ENCODE results near the gene ULK4. TPM values are rescaled to one million over a fixed set of nuclear protein-coding genes. Genes with fewer than 3 reads are reported as not detected.

ULK4 gene
- total RNA-seq, 1 donor from 2014 or later, result 10.2 TPM

DNA sequence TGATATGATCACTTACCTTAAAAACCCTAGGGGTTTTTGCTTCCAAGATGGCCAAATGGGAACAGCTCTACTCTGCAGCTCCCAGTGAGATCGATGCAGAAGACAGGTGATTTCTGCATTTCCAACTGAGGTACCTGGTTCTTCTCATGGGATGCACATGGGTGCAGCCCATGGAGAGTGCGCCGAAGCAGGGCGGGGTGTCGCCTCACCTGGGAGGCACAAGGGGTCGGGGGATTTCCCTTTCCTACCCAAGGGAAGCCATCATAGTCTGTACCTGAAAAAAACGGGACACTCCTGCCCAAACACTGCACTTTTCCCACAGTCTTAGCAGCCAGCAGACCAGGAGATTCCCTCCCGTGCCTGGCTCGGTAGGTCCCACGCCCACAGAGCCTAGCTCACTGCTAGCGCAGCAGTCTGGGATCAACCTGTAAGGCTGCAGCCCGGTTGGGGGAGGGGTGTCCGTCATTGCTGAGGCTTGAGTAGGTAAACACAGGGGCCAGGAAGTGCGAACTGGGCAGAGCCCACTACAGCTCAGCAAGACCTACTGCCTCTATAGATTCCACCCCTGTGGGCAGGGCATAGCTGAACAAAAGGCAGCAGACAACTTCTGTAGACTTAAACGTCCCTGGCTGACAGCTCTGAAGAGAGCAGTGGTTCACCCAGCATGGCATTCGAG lies 684.0 kb downstream of the ULK4 start:
- TF ChIP-seq, protein P1, sequence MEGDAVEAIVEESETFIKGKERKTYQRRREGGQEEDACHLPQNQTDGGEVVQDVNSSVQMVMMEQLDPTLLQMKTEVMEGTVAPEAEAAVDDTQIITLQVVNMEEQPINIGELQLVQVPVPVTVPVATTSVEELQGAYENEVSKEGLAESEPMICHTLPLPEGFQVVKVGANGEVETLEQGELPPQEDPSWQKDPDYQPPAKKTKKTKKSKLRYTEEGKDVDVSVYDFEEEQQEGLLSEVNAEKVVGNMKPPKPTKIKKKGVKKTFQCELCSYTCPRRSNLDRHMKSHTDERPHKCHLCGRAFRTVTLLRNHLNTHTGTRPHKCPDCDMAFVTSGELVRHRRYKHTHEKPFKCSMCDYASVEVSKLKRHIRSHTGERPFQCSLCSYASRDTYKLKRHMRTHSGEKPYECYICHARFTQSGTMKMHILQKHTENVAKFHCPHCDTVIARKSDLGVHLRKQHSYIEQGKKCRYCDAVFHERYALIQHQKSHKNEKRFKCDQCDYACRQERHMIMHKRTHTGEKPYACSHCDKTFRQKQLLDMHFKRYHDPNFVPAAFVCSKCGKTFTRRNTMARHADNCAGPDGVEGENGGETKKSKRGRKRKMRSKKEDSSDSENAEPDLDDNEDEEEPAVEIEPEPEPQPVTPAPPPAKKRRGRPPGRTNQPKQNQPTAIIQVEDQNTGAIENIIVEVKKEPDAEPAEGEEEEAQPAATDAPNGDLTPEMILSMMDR (IDR thresholded peaks at IDR 0.05; ENCODE audit: unreplicated experiment), result no peak
- Mint-ChIP-seq H3K27ac (ENCODE audit: unreplicated experiment) (no peak overlapping the region), H3K9me3 (ENCODE audit: unreplicated experiment) (peaks cover 7% of the 10 kb centered on the region), H3K4me3 (ENCODE audit: unreplicated experiment) (no peak overlapping the region), H3K27me3 (ENCODE audit: unreplicated experiment) (no peaks in the 10 kb centered on the region), H3K36me3 (ENCODE audit: low read depth, unreplicated experiment) (no peaks in the 10 kb centered on the region), H3K4me1 (ENCODE audit: unreplicated experiment) (no peaks in the 10 kb centered on the region)
- no peak for DNase-seq (ENCODE audit: low spot score)

- Mint-ChIP-seq H3K27ac (ENCODE audit: unreplicated experiment) (no peak overlapping the region), H3K4me3 (ENCODE audit: unreplicated experiment) (no peak overlapping the region), H3K36me3 (ENCODE audit: low read depth, unreplicated experiment) (peaks cover 6% of the 10 kb centered on the region), H3K9me3 (ENCODE audit: unreplicated experiment) (peaks cover 12% of the 10 kb centered on the region), H3K27me3 (ENCODE audit: unreplicated experiment) (no peaks in the 10 kb centered on the region), H3K4me1 (ENCODE audit: unreplicated experiment) (no peaks in the 10 kb centered on the region)
- TF ChIP-seq, protein P1 (IDR thresholded peaks at IDR 0.05; ENCODE audit: unreplicated experiment), result no peak
- no peak for DNase-seq (ENCODE audit: low spot score)
Measured at GRCh38 chr3:41276191-41276590, 685.7 kb downstream of the ULK4 start.

GRCh38 chr3:41274944-41275668 lies 686.8 kb downstream of the ULK4 start:
- Mint-ChIP-seq H3K4me3 (ENCODE audit: unreplicated experiment) (no peak overlapping the region), H3K4me1 (ENCODE audit: unreplicated experiment) (no peaks in the 10 kb centered on the region), H3K27me3 (ENCODE audit: unreplicated experiment) (no peaks in the 10 kb centered on the region), H3K36me3 (ENCODE audit: low read depth, unreplicated experiment) (peaks cover 6% of the 10 kb centered on the region), H3K9me3 (ENCODE audit: unreplicated experiment) (peaks cover 12% of the 10 kb centered on the region), H3K27ac (ENCODE audit: unreplicated experiment) (no peak overlapping the region)
- TF ChIP-seq, protein P1 (IDR thresholded peaks at IDR 0.05; ENCODE audit: unreplicated experiment), result no peak
- no peak for DNase-seq (ENCODE audit: low spot score)

GRCh38 chr3:41272667-41273066 lies 689.2 kb downstream of the ULK4 start:
- no peaks in the 10 kb centered on the region for H3K4me1 Mint-ChIP-seq (ENCODE audit: unreplicated experiment)
- TF ChIP-seq, protein P1 (IDR thresholded peaks at IDR 0.05; ENCODE audit: unreplicated experiment), result no peak

More at GRCh38 chr3:41272667-41273066, 689.2 kb downstream of the ULK4 start:
- peaks cover 12% of the 10 kb centered on the region for H3K9me3 Mint-ChIP-seq (ENCODE audit: unreplicated experiment)
- peaks cover under 1% of the 10 kb centered on the region for H3K27me3 Mint-ChIP-seq (ENCODE audit: unreplicated experiment)
- no peak overlapping the region for H3K27ac Mint-ChIP-seq (ENCODE audit: unreplicated experiment)
- no peak overlapping the region for H3K4me3 Mint-ChIP-seq (ENCODE audit: unreplicated experiment)
- peaks cover 6% of the 10 kb centered on the region for H3K36me3 Mint-ChIP-seq (ENCODE audit: low read depth, unreplicated experiment)
- DNase-seq (ENCODE audit: low spot score), result no peak

All from endothelial cell (in vitro differentiated cells).